ENCODE data around the gene SNRNP27.
"Not testable (repeated sequence)": the region's sequence is repeated elsewhere in the genome, so short reads cannot be mapped to it uniquely, and the experiment has no call there.

SNRNP27 gene

DNA sequence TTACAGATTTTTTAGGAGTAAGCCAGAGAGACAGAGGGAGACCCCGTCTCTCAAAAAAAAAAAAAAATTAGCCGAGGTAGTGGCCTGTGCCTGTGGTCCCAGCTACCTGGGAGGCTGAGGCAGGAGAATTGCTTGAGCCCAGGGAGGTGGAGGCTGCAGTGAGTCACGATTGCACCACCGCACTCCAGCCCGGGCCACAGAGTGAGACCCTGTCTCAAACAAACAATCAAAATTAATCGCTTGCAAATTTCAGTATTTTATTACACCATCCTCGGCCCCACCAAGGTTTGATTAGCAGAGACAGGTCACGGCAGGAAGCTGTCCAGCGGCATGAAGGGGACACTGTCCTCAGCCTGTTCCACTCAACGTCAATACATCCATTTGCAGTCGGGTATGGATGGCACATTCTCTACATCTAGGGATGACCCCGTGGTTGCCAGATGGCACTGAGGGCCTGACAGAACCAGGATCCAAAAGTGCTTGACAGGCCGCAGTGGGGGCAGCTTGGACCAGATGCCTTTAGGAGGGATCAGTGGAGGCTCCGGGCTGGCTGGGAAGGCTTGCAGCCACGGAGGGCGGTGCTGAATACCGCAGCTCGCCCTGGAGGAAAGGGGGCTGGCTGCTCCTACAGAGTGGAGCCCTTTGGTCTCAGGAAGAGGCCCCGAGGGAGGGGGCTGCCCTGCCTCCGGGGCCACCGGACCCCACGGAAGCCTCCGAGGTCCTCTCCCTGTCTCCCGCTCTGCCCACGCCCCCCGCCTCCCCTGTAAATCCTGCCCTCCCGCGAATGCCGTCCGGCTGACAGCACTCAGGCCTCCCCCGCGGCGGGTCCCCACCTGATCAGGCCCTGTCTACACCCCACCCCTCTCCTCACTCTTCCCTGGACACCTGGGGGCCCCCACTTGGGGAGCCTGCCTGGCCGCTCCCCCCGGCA, 54.5 kb downstream of the SNRNP27 start:
- DNase-seq = no peak

DNA sequence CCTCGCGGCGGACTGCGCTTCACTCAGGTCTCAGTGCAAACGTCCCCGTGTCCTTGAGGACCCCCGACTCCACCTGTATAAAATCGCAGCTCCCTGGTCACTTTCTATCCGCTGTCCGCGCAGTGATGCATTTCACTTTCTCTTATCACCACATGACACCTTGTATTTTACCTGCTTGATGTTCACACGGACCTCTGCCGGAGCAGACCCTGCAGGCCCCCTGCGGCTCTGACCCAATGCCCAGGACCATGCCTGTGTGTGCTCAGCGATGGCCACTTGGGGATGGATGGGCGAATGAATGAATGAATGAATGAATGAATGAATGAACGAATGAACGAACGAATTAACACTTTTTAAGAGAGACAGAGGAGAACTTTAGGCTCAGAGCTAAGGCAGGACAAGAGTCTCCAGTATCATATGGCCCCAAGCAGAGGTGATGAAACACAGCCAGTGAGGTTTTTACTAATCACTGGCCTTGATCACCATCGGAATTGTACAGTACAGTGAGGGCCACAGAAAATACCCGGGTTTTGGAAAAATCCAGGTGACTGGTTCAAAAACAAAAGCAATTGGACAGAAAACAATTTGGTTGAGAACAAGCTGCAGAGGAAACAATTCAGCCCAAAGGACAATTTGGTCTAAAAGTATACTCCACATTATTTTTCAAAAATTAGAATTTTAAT, 55.3 kb downstream of the SNRNP27 start:
- DNase-seq = no peak

DNA sequence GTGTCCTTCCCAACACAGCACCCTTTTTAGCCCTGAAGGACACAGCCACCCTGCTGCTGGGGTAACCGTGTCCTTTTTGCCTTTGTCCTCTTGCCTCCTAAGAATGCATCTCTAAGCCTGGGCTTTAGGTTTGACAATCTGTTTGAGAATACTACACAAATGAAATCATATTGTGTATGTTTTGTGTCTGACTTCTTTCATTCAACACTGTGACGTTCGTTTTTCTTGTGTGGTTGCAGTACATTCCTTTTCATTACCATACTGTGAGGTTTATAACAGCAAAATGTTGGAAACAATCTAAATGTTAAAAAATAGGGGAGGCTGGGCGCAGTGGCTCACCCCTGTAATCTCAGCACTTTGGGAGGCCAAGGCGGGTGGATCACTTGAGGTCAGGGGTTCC, 56.5 kb downstream of the SNRNP27 start:
- no peak for DNase-seq

DNA sequence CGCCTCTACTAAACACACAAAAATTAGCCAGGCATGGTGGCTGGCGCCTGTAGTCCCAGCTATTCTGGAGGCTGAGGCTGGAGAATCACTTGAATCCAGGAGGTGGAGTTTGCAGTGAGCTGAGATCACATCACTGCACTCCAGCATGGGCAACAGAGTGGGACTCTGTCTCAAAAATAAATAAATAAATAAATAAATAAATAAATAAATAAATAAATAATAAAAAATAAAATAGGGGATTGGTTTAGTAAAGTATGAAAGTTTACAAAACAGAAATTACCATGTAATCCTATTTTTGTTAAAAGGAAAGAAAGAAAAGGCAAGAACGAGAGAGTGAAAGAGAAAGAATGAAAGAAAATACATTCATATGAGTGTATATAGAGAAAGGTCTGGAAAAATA, 56.9 kb downstream of the SNRNP27 start:
- DNase-seq = not testable (repeated sequence)

DNA sequence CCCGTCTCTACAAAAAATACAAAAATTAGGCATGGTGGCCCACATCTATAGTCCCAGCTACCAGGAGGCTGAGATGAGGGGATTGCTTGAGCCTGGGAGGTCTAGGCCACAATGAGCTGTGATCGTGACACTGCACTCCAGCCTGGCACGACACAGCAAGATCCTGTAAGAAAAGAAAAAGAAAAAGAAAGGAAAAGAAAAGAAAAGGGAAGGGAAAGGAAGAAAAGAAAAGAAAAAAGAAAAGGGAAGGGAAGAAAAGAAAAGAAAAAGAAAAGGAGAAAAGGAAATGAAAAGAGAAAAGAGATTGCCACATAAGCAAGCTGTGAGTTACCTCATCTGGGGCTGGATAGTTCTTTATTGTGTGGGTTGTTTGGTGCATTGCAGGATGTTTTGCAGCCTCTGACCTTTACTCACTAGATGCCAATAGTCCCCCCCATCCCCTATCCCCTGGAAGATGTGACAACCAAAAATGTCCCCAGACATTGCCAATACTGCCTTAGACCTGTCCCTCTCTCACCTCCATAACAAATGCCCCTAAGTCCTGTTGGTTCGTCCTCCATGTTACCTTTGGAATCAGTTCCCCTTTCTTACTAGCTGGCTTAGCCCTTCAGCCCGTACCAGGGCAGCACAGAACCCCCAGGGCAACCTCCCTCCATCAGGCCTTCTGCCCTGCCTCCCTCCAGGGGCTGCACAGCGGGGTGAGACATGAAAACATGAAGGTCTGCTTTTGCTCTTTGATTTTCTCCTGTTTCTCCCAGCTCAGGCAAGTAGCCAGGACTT, 58.8 kb downstream of the SNRNP27 start:
- no peak for DNase-seq

DNA sequence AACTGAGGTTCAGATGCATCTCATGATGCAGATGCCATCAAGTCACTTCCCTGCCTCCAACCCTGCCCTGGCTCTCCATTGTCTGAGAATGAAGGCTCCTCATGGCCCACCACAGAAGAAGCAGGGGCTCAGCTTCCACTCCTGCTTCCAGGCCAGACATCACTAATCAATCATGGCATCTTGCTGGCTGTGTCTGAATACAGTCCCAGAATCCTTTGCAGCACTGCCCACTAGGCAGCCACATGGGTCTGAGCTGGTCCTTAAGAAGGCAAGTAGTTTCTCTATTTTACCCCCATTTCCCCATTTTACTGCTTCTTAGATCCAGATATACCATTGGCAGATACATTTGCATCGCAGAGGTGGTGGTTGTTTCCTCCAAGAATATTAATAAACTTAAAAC, 60.3 kb downstream of the SNRNP27 start:
- no peak for DNase-seq

Measured in stimulated activated CD4-positive, alpha-beta T cell treated with anti-CD3 and anti-CD28 coated beads, Interleukin-2, amount 100 ng/mL, for 48 hours (primary cell).